Effector CD4-positive, alpha-beta T cell (primary cell): ENCODE measurements around the gene ERCC6L.

Experiments used
- DNase-seq: peaks from one replicate; pipeline ENCODE4 v3.0.0-alpha.2; 2020

Gene ERCC6L

DNA sequence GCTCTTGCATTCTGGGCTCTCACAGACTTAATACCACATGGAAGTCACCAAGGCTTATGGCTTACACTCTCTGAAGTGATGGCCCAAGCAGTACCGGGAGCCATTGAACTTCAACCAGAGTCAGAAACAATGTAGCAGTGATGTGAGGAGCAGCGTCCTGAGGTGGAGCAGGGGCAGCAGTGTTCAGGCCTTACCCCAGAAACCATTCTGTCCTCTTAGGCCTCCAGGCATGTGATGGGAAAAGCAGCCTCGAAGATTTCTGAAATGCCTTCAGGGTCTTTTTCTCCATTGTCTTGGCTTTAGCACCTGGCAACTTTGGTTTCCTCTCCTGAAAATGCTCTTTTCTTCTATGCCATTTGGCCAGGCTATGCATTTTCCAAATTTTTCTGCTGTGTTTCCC, 80.1 kb downstream of the ERCC6L start:
- no peak for DNase-seq
